ENCODE measurements around the gene TRIM29.

DNA sequence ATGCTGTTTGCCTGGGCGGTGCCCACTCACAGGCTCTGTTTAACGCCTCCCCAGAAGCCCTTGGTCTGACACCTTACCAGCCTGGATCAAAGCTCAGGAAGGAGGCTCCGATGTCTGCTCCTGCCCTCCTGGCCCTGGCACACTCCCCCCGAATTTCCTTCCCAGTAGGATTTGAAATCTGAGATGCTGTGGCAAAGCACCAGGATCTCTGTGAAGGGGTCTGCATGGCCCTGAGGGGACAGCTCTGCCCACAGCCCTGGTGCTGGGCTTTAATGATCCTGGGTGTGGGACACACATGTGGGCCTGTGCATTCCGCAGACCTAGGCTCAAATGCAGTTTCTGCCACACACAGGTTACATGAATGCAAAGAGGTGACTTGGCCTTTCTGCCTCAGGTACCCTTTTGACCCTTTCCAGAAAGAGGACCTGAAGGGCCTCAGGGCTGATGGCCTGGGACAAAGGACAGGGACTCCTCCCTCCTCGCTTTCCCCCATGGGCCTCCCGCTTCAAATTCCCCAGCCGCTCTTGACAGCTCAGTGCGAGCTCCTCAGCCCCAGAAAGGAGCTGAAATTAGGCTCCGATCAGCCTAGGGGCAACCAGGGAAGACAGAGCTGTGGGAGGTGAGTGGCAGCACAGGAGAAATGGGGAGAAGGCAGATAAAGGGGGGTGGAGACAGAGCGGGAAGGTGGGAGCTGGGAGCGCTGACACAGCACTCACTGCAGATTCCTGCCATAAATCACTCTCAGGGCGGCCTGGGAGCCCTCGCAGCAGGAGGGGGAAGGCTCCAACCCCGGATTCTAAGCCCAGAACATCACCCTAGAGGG is 41.3 kb downstream of the TRIM29 start:
- TF ChIP-seq, protein P1, sequence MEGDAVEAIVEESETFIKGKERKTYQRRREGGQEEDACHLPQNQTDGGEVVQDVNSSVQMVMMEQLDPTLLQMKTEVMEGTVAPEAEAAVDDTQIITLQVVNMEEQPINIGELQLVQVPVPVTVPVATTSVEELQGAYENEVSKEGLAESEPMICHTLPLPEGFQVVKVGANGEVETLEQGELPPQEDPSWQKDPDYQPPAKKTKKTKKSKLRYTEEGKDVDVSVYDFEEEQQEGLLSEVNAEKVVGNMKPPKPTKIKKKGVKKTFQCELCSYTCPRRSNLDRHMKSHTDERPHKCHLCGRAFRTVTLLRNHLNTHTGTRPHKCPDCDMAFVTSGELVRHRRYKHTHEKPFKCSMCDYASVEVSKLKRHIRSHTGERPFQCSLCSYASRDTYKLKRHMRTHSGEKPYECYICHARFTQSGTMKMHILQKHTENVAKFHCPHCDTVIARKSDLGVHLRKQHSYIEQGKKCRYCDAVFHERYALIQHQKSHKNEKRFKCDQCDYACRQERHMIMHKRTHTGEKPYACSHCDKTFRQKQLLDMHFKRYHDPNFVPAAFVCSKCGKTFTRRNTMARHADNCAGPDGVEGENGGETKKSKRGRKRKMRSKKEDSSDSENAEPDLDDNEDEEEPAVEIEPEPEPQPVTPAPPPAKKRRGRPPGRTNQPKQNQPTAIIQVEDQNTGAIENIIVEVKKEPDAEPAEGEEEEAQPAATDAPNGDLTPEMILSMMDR (IDR thresholded peaks at IDR 0.05), result no peak
- TF ChIP-seq POLR2AphosphoS5 (IDR thresholded peaks at IDR 0.05; ENCODE audit: insufficient read depth in 1 of 2, low read depth in 1 of 2), result no peak
